ENCODE results near the gene LSS. TPM values are rescaled to one million over a fixed set of nuclear protein-coding genes. Genes with fewer than 3 reads are reported as not detected.

Gene LSS
- total RNA-seq, 2 donors from 2014 or later, result 78.2 to 142 TPM

DNA sequence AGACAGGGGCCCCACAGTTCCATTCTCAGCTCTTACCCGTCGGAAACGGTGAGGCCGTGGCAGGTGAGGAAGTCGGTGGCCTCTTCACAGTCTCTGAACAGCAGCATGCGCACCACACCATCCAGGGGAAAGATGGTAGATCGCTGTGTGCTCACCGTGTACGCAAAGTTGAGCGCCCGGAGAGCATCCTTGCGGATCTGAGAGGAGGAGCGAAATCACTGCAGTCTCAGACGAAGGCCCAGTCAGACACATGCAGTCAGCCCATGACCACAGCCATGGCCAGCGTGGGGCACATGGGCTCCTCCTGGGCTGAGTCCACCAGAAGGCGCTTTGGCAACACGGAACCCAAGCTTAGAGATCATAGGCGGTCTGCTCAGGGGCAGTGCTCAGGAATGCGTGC is 38.4 kb upstream of the LSS start:
- no peaks in the 10 kb centered on the region for H3K9me3 ChIP-seq

DNA sequence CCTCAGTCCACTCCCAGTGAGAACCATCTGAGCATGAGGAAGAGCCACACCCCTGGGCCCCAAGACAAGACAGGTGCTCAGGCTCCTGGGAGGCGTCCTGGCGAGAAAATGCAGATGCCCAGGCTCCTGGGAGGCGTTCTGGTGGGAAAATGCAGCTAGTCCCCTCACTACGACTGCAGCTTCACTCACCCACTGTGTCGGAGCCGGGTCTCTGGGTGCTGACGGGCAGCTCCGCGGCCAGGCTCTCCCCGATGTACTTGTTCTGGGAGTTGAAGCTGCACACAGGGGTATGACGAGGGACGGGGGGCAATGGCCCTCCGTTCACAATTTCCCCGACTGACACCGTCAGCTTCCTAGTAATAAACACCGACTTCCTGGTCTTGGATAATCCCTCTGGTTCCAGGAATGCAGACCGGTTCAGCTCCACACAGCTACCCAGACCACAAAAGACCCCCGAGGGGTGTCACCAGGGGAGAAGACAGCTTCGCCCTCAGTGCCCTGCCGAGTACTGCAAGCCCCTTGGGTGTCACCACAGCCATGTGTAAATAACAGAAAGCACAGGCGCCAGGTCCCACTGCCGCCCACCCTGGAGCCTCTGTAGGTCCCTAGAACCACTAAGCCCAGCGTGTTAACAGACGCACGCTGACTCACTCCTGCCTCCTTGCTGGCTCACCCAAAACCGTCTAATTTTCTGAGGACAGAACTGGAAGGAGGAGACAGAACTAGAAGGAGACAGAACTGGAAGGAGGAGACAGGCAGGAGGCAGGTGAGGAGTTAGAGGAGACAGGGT is 37.4 kb upstream of the LSS start:
- Histone ChIP-seq H3K4me3 (no peak overlapping the region), H3K36me3 (peaks cover 23% of the 10 kb centered on the region)
- intact Hi-C loops (cut with DNase I), result no loop called here

More for the DNA sequence above, 38.4 kb upstream of the LSS start:
- Histone ChIP-seq H3K4me3 (no peak overlapping the region), H3K9ac (ENCODE audit: low read depth in 2 of 2, low read length in 2 of 2) (no peak overlapping the region), H3K27me3 (no peaks in the 10 kb centered on the region), H3K4me1 (no peaks in the 10 kb centered on the region), H3K27ac (no peak overlapping the region), H3K36me3 (peaks cover 30% of the 10 kb centered on the region)
- no peak for DNase-seq
- TF ChIP-seq CTCF (IDR thresholded peaks at IDR 0.05), result no peak
- intact Hi-C loops (cut with DNase I), result no loop called here

GRCh38 chr21:46264690-46265144 is 36.1 kb upstream of the LSS start:
- no peaks in the 10 kb centered on the region for H3K27me3 ChIP-seq
- no peak for DNase-seq
- no peaks in the 10 kb centered on the region for H3K9me3 ChIP-seq
- TF ChIP-seq CTCF (IDR thresholded peaks at IDR 0.05), result no peak
- peaks cover 23% of the 10 kb centered on the region for H3K36me3 ChIP-seq
- no peak overlapping the region for H3K27ac ChIP-seq
- intact Hi-C loops (cut with DNase I), result no loop called here
- H3K4me1 ChIP-seq, result no peaks in the 10 kb centered on the region
- H3K4me3 ChIP-seq, result no peak overlapping the region
- H3K9ac ChIP-seq (ENCODE audit: low read depth in 2 of 2, low read length in 2 of 2), result no peak overlapping the region

More for the DNA sequence above, 37.4 kb upstream of the LSS start:
- H3K27me3 ChIP-seq, result no peaks in the 10 kb centered on the region
- no peaks in the 10 kb centered on the region for H3K9me3 ChIP-seq
- H3K4me1 ChIP-seq, result no peaks in the 10 kb centered on the region
- TF ChIP-seq CTCF (IDR thresholded peaks at IDR 0.05), result no peak
- H3K27ac ChIP-seq, result no peak overlapping the region
- H3K9ac ChIP-seq (ENCODE audit: low read depth in 2 of 2, low read length in 2 of 2), result no peak overlapping the region
- no peak for DNase-seq

GRCh38 chr21:46264046-46264689 is 35.6 kb upstream of the LSS start:
- H3K4me3 ChIP-seq, result no peak overlapping the region
- intact Hi-C loops (cut with DNase I), result no loop called here
- H3K9ac ChIP-seq (ENCODE audit: low read depth in 2 of 2, low read length in 2 of 2), result no peak overlapping the region
- no peaks in the 10 kb centered on the region for H3K27me3 ChIP-seq
- H3K36me3 ChIP-seq, result peaks cover 27% of the 10 kb centered on the region
- H3K4me1 ChIP-seq, result no peaks in the 10 kb centered on the region
- no peaks in the 10 kb centered on the region for H3K9me3 ChIP-seq
- DNase-seq, result no peak
- no peak for TF ChIP-seq CTCF (IDR thresholded peaks at IDR 0.05)
- no peak overlapping the region for H3K27ac ChIP-seq

DNA sequence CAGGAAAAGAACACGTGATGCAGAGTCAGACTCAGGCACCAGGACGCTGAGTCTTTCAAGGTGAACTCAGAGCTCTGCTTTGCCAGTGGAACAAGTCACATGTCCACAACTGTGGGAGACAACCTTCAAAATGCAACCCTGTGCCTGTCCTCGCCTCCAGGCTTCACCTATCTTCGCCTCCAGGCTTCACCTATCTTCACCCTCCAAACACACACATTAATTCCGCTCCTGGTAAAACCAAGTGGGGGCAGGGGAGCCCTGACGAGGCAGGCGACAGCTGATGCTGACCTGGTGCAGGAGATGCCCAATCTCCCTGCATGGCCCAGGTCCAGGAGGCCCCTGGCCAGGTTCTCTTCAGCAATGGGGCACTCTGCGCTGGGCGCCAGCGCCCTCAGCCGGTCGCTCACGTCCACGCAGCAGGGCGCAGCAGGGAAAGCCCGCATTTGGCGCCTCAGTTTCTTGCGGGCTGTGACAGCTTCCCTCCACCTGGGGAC is 28.0 kb upstream of the LSS start:
- no peaks in the 10 kb centered on the region for H3K9me3 ChIP-seq
- no peak overlapping the region for H3K27ac ChIP-seq
- no peak for DNase-seq
- H3K9ac ChIP-seq (ENCODE audit: low read depth in 2 of 2, low read length in 2 of 2), result no peak overlapping the region
- no peak for TF ChIP-seq CTCF (IDR thresholded peaks at IDR 0.05)
- no peaks in the 10 kb centered on the region for H3K4me1 ChIP-seq
- intact Hi-C loops (cut with DNase I), result no loop called here
- no peaks in the 10 kb centered on the region for H3K27me3 ChIP-seq
- peaks cover 30% of the 10 kb centered on the region for H3K36me3 ChIP-seq
- no peak overlapping the region for H3K4me3 ChIP-seq

Data from colonic mucosa (tissue), 4 donors.